PC-9 (cell line): ENCODE data around the gene PER2. TPM values are rescaled to one million over a fixed set of nuclear protein-coding genes. Genes with fewer than 3 reads are reported as not detected.

ENCODE experiments used
- BruUV-seq: library from RNA; stranded (reverse); fragments of 400-500 nt; replicated peaks from 2 replicates; lab custom pipeline; 2021; lab: Mats Ljungman, UMichigan
- CTCF ChIA-PET: fragments of 300-600 bp; sonication (Branson Sonifier 250); formaldehyde crosslinking; loops from one replicate; lab custom pipeline; 2022; ENCODE audit warnings: antibody characterized with exemption; lab: Charles Lee
- POLR2A ChIA-PET: fragments of 300-600 bp; sonication (Branson Sonifier 250); formaldehyde crosslinking; loops from one replicate; lab custom pipeline; 2022; ENCODE audit warnings: antibody characterized with exemption; ENCODE audit not compliant: unreplicated experiment; lab: Charles Lee
- DNase-seq, 2 experiments: peaks; one replicate each; pipeline versions ENCODE4 v3.0.0 to v3.0.0-alpha.2; 2015 to 2022; ENCODE audit warnings: mixed read lengths in 1 of 2
- H2AFZ ChIP-seq: fragments of 200-600 bp; sonication (generic); 2 replicates; pipeline ENCODE4 v1.8.1; 2017; ENCODE audit warnings: antibody characterized with exemption
- H3F3A ChIP-seq: fragments of 200-600 bp; sonication (generic); 2 replicates; pipeline ENCODE4 v1.8.1; 2017; ENCODE audit warnings: antibody characterized with exemption, mild to moderate bottlenecking, low read depth; ENCODE audit not compliant: insufficient read depth
- H3K27ac ChIP-seq: fragments of 200-600 bp; sonication (generic); 2 replicates; pipeline ENCODE4 v1.6.1; 2016; ENCODE audit warnings: mixed run types
- H3K27me3 ChIP-seq: fragments of 200-600 bp; sonication (generic); 2 replicates; pipeline ENCODE4 v1.6.1; 2016; ENCODE audit warnings: low read depth, mixed run types; ENCODE audit not compliant: insufficient read depth
- H3K36me3 ChIP-seq: fragments of 200-600 bp; sonication (generic); 2 replicates; pipeline ENCODE4 v1.6.1; 2016; ENCODE audit warnings: low read depth, mixed run types
- H3K4me1 ChIP-seq: fragments of 200-600 bp; sonication (generic); replicated peaks from 2 replicates; pipeline ENCODE4 v1.6.1; 2016; ENCODE audit warnings: mixed run types; ENCODE audit not compliant: insufficient read depth
- H3K4me2 ChIP-seq: fragments of 200-600 bp; sonication (generic); 2 replicates; pipeline ENCODE4 v1.6.1; 2017; ENCODE audit warnings: mixed run types
- H3K4me3 ChIP-seq: fragments of 200-600 bp; sonication (generic); 2 replicates; pipeline ENCODE4 v1.6.1; 2016; ENCODE audit warnings: mixed run types
- H3K79me2 ChIP-seq: fragments of 200-600 bp; sonication (generic); 2 replicates; pipeline ENCODE4 v1.6.1; 2017; ENCODE audit warnings: low read depth, mixed run types
- H3K9me2 ChIP-seq: fragments of 200-600 bp; sonication (generic); 2 replicates; pipeline ENCODE4 v1.8.1; 2017; ENCODE audit warnings: mild to moderate bottlenecking; ENCODE audit not compliant: insufficient read depth
- H3K9me3 ChIP-seq: fragments of 200-600 bp; sonication (generic); 2 replicates; pipeline ENCODE4 v1.8.1; 2016; ENCODE audit warnings: low read depth; ENCODE audit not compliant: insufficient read depth
- H4K20me1 ChIP-seq: fragments of 200-600 bp; sonication (generic); 2 replicates; pipeline ENCODE4 v1.8.1; 2017; ENCODE audit not compliant: insufficient read depth
- EZH2 ChIP-seq: fragments of 200-600 bp; sonication (generic); IDR thresholded peaks from 2 replicates; pipeline ENCODE4 v1.8.0; 2017; ENCODE audit warnings: antibody characterized with exemption, low read depth
- intact Hi-C: fragments of 100-400 bp; cut with micrococcal nuclease; formaldehyde crosslinking; loops from one replicate; pipeline ENCODE4 v1.10.0; 2022; ENCODE audit not compliant: unreplicated experiment
- total RNA-seq: library from RNA; stranded (reverse); gene quantifications from 2 replicates; pipeline ENCODE4 v1.2.3, GENCODE V29; 2021
- TF ChIP-seq, protein P1 (sequence below): fragments of 200-600 bp; sonication (generic); conservative IDR thresholded peaks from 2 replicates; pipeline ENCODE4 v1.6.1; 2017; ENCODE audit warnings: mixed run types, antibody characterized with exemption, mild to moderate bottlenecking, moderate library complexity

The PER2 gene
- total RNA-seq, 1 experiment from 2014 or later: 18.9 TPM

DNA sequence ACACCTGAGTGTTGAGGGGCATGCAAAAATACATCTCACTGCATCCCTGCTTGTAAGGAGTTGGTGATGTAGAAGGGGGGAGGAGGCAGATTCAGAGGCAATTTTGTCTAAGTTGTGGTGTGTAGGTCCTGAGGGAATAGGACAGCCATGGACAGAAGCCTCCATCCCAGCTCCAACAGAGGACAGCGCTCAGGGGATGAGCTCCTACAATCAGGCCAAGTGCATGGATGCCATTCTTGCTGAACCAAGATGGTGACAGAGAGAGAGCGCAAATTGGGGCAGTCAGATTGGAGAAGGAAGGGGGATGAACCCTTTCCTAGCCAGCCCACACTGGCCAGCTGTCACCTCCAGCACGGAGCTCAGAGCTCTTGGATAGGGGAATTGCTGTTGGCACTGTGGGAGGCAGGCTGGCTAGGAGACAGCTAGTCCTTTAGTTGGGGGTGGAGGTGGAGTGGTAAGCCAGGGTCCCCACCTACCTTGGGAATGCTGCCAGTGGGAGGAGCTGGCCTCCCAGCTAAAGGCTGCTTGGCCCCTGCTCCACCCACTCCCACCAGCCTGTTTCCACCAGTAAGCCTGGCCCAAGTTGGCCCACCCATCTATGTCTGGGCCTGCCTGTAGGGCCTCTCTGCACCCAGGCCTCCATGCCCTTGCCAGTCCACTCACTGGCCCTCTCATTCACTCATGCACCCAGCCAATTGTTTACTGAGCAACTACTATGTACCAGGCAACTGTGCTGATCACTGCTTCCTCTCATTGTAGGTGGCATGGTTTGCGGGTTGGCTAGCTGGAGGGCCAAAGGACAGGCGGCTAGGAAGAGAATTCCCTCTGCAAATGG, 2.5 kb upstream of the PER2 start:
- intact Hi-C loops: no loop called here
- Histone ChIP-seq H3K79me2 (peaks cover 15% of the 10 kb centered on the region), H3K4me2 (peak overlapping the region; percentile 95), H3K36me3 (no peaks in the 10 kb centered on the region), H3K4me3 (no peak overlapping the region), H3F3A (peaks cover 36% of the 10 kb centered on the region), H3K9me2 (no peaks in the 10 kb centered on the region), H2AFZ (no peak overlapping the region), H3K4me1 (peaks cover 40% of the 10 kb centered on the region), H4K20me1 (no peaks in the 10 kb centered on the region), H3K9me3 (no peaks in the 10 kb centered on the region), H3K27ac (no peak overlapping the region), H3K27me3 (peaks cover 15% of the 10 kb centered on the region; the same call in 1 of the 2 replicates)
- CTCF ChIA-PET: interaction anchor here (0.6 to 1.3 kb wide), 5 partner anchors 27 to 456 kb away, joined by 3 to 9 read pairs (median 5); no protein-coding TSS in a partner anchor
- TF ChIP-seq EZH2: no peak
- TF ChIP-seq, protein P1, sequence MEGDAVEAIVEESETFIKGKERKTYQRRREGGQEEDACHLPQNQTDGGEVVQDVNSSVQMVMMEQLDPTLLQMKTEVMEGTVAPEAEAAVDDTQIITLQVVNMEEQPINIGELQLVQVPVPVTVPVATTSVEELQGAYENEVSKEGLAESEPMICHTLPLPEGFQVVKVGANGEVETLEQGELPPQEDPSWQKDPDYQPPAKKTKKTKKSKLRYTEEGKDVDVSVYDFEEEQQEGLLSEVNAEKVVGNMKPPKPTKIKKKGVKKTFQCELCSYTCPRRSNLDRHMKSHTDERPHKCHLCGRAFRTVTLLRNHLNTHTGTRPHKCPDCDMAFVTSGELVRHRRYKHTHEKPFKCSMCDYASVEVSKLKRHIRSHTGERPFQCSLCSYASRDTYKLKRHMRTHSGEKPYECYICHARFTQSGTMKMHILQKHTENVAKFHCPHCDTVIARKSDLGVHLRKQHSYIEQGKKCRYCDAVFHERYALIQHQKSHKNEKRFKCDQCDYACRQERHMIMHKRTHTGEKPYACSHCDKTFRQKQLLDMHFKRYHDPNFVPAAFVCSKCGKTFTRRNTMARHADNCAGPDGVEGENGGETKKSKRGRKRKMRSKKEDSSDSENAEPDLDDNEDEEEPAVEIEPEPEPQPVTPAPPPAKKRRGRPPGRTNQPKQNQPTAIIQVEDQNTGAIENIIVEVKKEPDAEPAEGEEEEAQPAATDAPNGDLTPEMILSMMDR: no peak
- BruUV-seq: no TSS peak
- peak in 1 of 2 experiments; percentile 48 for DNase-seq
- POLR2A ChIA-PET: interaction anchor here (0.5 to 0.8 kb wide), 7 partner anchors 11 to 375 kb away, joined by 3 to 16 read pairs (median 5); no protein-coding TSS in a partner anchor

DNA sequence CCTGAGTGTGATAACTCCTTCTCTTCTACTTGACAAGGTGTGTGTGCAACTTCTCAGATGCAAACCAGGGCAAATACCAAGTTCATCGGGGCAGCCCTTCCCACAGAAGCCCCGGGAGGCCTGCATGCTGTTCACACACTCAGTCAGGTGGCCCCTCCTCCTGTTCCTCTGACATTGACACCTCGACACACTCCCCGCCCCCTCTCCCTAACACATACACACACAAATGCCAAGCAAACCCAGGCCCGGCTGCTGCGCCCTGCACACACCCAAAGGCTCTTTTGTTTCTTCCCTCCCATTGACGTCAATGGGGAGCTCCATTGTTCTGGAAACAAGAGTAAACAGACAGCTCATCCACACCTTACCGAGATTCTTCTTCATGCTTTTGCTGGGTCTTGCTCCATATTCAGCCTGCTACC, 1.7 kb upstream of the PER2 start:
- H3K79me2 ChIP-seq: peaks cover 19% of the 10 kb centered on the region
- no TSS peak for BruUV-seq
- no peak overlapping the region for H3K27ac ChIP-seq
- H3K9me2 ChIP-seq: no peaks in the 10 kb centered on the region
- H3K4me2 ChIP-seq: peak overlapping the region; percentile 95
- no peak overlapping the region for H3K4me3 ChIP-seq
- no peaks in the 10 kb centered on the region for H3K9me3 ChIP-seq
- POLR2A ChIA-PET: interaction anchor here (0.5 to 0.8 kb wide), 9 partner anchors 10 to 990 kb away, joined by 3 to 16 read pairs (median 7); no protein-coding TSS in a partner anchor
- H3K4me1 ChIP-seq: peaks cover 46% of the 10 kb centered on the region
- peaks cover 8% of the 10 kb centered on the region; the same call in 1 of the 2 replicates for H3K27me3 ChIP-seq
- H2AFZ ChIP-seq: no peak overlapping the region
- no peaks in the 10 kb centered on the region for H3K36me3 ChIP-seq
- TF ChIP-seq, protein P1: no peak
- TF ChIP-seq EZH2: no peak
- H3F3A ChIP-seq: peaks cover 42% of the 10 kb centered on the region
- CTCF ChIA-PET: interaction anchor here (0.6 to 1.3 kb wide), 4 partner anchors 26 to 456 kb away, joined by 3 to 9 read pairs (median 4); no protein-coding TSS in a partner anchor
- no peaks in the 10 kb centered on the region for H4K20me1 ChIP-seq
- peak; percentile 92 to 96 for DNase-seq
- intact Hi-C loops: no loop called here

DNA sequence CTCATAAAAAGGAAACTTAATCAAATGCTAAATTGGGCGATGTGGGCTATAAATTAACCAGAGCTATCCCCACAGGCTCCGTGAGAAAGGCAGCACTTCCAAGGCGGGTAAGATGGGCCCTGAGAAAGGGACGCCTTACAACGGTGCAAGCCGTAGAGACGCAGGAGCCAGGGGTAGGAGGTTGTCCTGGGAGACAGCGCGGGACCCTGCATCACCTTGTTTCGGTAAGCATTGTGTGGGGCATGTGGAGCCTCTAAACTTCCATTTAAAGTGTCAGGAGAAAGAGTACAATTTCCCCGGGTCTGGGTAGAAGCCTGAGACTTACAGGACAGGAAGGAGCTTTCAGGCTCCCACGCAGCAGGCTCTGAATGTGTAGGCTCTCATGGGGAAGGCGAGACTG, 1.2 kb upstream of the PER2 start:
- no peak overlapping the region for H2AFZ ChIP-seq
- peak overlapping the region; percentile 95 for H3K4me2 ChIP-seq
- peaks cover 3% of the 10 kb centered on the region; the same call in 1 of the 2 replicates for H3K27me3 ChIP-seq
- ChIA-PET CTCF (interaction anchor here (1.3 kb wide), 1 partner anchor 26 kb away, joined by 9 read pairs; no protein-coding TSS in a partner anchor), POLR2A (interaction anchor here (0.5 to 0.8 kb wide), 5 partner anchors 11 to 991 kb away, joined by 3 to 7 read pairs (median 6); no protein-coding TSS in a partner anchor)
- peaks cover 25% of the 10 kb centered on the region for H3K79me2 ChIP-seq
- H3F3A ChIP-seq: peaks cover 44% of the 10 kb centered on the region
- TSS peak; percentile 56 for BruUV-seq
- DNase-seq: no peak
- peak overlapping the region; percentile 72 for H3K4me3 ChIP-seq
- H4K20me1 ChIP-seq: no peaks in the 10 kb centered on the region
- H3K9me3 ChIP-seq: no peaks in the 10 kb centered on the region
- intact Hi-C loops: loop anchor here (5.0 to 10.0 kb wide), 3 partner anchors 148 to 988 kb away; no protein-coding TSS in a partner anchor
- H3K36me3 ChIP-seq: no peaks in the 10 kb centered on the region
- TF ChIP-seq, protein P1: no peak
- no peak for TF ChIP-seq EZH2
- no peak overlapping the region for H3K27ac ChIP-seq
- H3K9me2 ChIP-seq: no peaks in the 10 kb centered on the region
- peaks cover 51% of the 10 kb centered on the region for H3K4me1 ChIP-seq
